GM23248 (cell line): ENCODE data around the gene ACP3. TPM values are rescaled to one million over a fixed set of nuclear protein-coding genes. Genes with fewer than 3 reads are reported as not detected.
"Not testable (repeated sequence)": the region's sequence is repeated elsewhere in the genome, so short reads cannot be mapped to it uniquely, and the experiment has no call there.

Experiments
- DNase-seq: peaks from one replicate; pipeline ENCODE4 v3.0.0-alpha.2; 2015
- H2AFZ ChIP-seq: fragments of 200-600 bp; sonication (generic); 2 replicates; pipeline ENCODE4 v1.6.1; 2016; ENCODE audit warnings: antibody characterized with exemption
- H3F3A ChIP-seq: fragments of 200-600 bp; sonication (generic); 2 replicates; pipeline ENCODE4 v1.6.1; 2016; ENCODE audit warnings: mild to moderate bottlenecking, antibody characterized with exemption, mixed run types; ENCODE audit not compliant: insufficient read depth
- H3K27ac ChIP-seq: fragments of 200-600 bp; sonication (generic); 2 replicates; pipeline ENCODE4 v1.5.1; 2016; ENCODE audit warnings: mild to moderate bottlenecking
- H3K27me3 ChIP-seq: fragments of 200-600 bp; sonication (generic); replicated peaks from 2 replicates; pipeline ENCODE4 v1.6.1; 2016; ENCODE audit warnings: mild to moderate bottlenecking; ENCODE audit not compliant: insufficient read depth
- H3K36me3 ChIP-seq: fragments of 200-600 bp; sonication (generic); 2 replicates; pipeline ENCODE4 v1.6.1; 2016; ENCODE audit warnings: low read depth, mild to moderate bottlenecking
- H3K4me1 ChIP-seq: fragments of 200-600 bp; sonication (generic); 2 replicates; pipeline ENCODE4 v1.6.1; 2016; ENCODE audit warnings: mild to moderate bottlenecking; ENCODE audit not compliant: insufficient read depth
- H3K4me2 ChIP-seq: fragments of 200-600 bp; sonication (generic); one replicate; pipeline ENCODE4 v1.6.1; 2016; ENCODE audit warnings: mild to moderate bottlenecking; ENCODE audit not compliant: unreplicated experiment
- H3K4me3 ChIP-seq: fragments of 200-600 bp; sonication (generic); 2 replicates; pipeline ENCODE4 v1.5.1; 2016; ENCODE audit warnings: mild to moderate bottlenecking
- H3K79me2 ChIP-seq: fragments of 200-600 bp; sonication (generic); 2 replicates; pipeline ENCODE4 v1.6.1; 2016; ENCODE audit warnings: mild to moderate bottlenecking; ENCODE audit not compliant: insufficient read depth
- H3K9ac ChIP-seq: fragments of 200-600 bp; sonication (generic); 2 replicates; pipeline ENCODE4 v1.6.1; 2016; ENCODE audit warnings: mild to moderate bottlenecking
- H3K9me2 ChIP-seq: fragments of 200-600 bp; sonication (generic); 2 replicates; pipeline ENCODE4 v1.6.1; 2016; ENCODE audit warnings: mixed run types, mild to moderate bottlenecking, moderate library complexity; ENCODE audit not compliant: insufficient read depth
- H3K9me3 ChIP-seq: fragments of 200-600 bp; sonication (generic); one replicate; pipeline ENCODE4 v1.6.1; 2017; ENCODE audit warnings: low read depth
- H4K20me1 ChIP-seq: fragments of 200-600 bp; sonication (generic); 2 replicates; pipeline ENCODE4 v1.6.0; 2016; ENCODE audit not compliant: insufficient read depth
- EZH2 ChIP-seq: fragments of 200-600 bp; sonication (generic); IDR thresholded peaks from 2 replicates; pipeline ENCODE4 v1.6.1; 2018; ENCODE audit warnings: antibody characterized with exemption, mild to moderate bottlenecking; ENCODE audit not compliant: insufficient read depth, poor library complexity, severe bottlenecking
- EZH2phosphoT487 ChIP-seq: fragments of 200-600 bp; sonication (generic); IDR thresholded peaks from 2 replicates; pipeline ENCODE4 v1.6.1; 2018; ENCODE audit warnings: antibody characterized with exemption, moderate library complexity, mild to moderate bottlenecking, low read depth; ENCODE audit not compliant: insufficient read depth
- WGBS, 2 experiments: methylation state at CpG; one replicate each; pipeline ENCODE4 v1.1.6; 2015 to 2017; ENCODE audit warnings: low lambda C conversion rate in 2 of 2, low coverage in 1 of 2; ENCODE audit errors: missing lambda C conversion rate in 2 of 2; 5-methylcytosine and 5-hydroxymethylcytosine counted together
- in situ Hi-C: fragments of 300-500 bp; cut with MboI; formaldehyde crosslinking; loops from 2 replicates; pipeline ENCODE4 v1.15.0; 2020
- polyA plus RNA-seq: library from polyadenylated mRNA; unstranded; fragments of >200 nt; fragmentation: Nextera tagmentation; extraction: Ambion mirVana; gene quantifications from 2 replicates; pipeline ENCODE4 v1.2.1, GENCODE V29; 2016
- total RNA-seq: library from RNA; depleted of rRNA; stranded (reverse); fragments of >200 nt; shearing (Covaris generic); gene quantifications from 2 replicates; pipeline ENCODE4 v1.2.3, GENCODE V29; 2014

The ACP3 gene
- total and polyA plus RNA-seq, 2 experiments from 2014 or later = 1.1 to 1.6 TPM

DNA sequence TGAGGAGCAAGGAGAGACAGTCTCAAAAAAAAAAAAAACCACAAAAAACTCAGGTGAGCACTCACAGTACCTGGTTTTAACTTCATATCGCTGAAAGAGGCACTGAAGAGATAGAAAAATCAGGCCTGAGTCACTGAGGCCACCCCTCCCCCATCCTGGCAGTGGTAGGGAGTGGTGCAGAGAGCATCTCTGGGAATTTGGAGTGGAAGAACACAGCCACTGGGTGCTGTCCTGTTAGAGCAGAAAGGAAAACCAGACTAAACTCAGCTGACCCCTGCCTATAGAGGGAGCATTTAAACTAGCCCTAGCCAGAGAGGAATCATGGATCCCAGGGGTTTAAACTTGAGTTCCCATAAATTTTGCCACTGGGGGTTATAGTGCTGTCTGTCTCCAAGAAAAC is 77.9 kb downstream of the ACP3 start:
- H3K27me3 ChIP-seq = no peaks in the 10 kb centered on the region
- H3K79me2 ChIP-seq = no peaks in the 10 kb centered on the region
- TF ChIP-seq EZH2phosphoT487 (no peak), EZH2 (no peak)
- H2AFZ ChIP-seq = no peak overlapping the region
- H3K27ac ChIP-seq = no peak overlapping the region
- in situ Hi-C loops = no loop called here
- no peak overlapping the region for H3K9ac ChIP-seq
- no peak overlapping the region for H3K4me2 ChIP-seq
- 28 to 32% methylated on average over 1 of the region's 1 CpG for WGBS, 2 experiments
- no peak for DNase-seq
- H4K20me1 ChIP-seq = no peaks in the 10 kb centered on the region
- no peak overlapping the region for H3K4me3 ChIP-seq
- no peaks in the 10 kb centered on the region for H3F3A ChIP-seq
- no peaks in the 10 kb centered on the region for H3K4me1 ChIP-seq
- H3K36me3 ChIP-seq = no peaks in the 10 kb centered on the region
- no peaks in the 10 kb centered on the region for H3K9me3 ChIP-seq
- H3K9me2 ChIP-seq = no peaks in the 10 kb centered on the region

DNA sequence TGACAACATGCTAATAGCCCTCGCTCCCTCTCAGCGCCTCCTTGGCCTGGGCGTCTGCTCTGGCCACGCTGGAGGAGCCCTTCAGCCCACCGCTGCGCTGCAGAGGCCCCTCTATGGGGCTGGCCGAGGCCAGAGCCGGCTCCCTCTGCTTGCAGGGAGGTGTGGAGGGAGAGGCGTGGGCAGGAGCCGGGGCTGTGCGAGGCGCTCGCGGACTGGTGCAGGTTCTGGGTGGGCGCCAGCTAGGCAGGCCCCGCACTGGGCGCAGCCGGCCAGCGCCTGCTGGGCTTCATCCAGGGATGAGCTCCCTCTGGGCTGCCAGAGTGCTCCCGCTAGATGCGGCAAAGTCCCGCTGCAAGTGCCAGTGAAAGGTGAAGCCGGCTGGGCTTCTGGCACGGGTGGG is 79.0 kb downstream of the ACP3 start:
- no peaks in the 10 kb centered on the region for H3K36me3 ChIP-seq
- TF ChIP-seq EZH2phosphoT487 (no peak), EZH2 (no peak)
- H3K9me2 ChIP-seq = no peaks in the 10 kb centered on the region
- H3F3A ChIP-seq = no peaks in the 10 kb centered on the region
- no peak overlapping the region for H3K27ac ChIP-seq
- H3K79me2 ChIP-seq = no peaks in the 10 kb centered on the region
- H3K9ac ChIP-seq = no peak overlapping the region
- H3K27me3 ChIP-seq = no peaks in the 10 kb centered on the region
- no peaks in the 10 kb centered on the region for H3K9me3 ChIP-seq
- no peaks in the 10 kb centered on the region for H3K4me1 ChIP-seq
- H3K4me3 ChIP-seq = no peak overlapping the region
- WGBS, 2 experiments = 93 to 94% methylated on average over 22 to 24 of the region's 24 CpGs
- no peak for DNase-seq
- no peak overlapping the region for H3K4me2 ChIP-seq
- H4K20me1 ChIP-seq = no peaks in the 10 kb centered on the region
- in situ Hi-C loops = no loop called here
- H2AFZ ChIP-seq = no peak overlapping the region

DNA sequence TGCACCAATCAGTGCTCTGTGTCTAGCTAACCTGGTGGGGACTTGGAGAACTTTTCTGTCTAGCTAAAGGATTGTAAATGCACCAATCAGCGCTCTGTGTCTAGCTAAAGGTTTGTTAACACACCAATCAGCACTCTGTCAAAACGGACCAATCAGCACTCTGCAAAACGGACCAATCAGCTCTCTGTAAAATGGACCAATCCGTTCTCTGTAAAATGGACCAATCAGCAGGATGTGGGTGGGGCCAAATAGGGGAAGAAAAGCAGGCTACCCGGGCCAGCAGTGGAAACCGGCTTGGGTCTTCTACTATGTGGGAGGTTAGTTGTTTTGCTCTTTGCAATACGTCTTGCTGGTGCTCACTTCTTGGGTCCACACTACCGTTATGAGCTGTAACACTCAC is 79.6 kb downstream of the ACP3 start:
- H3K4me1 ChIP-seq, H3F3A ChIP-seq, H2AFZ ChIP-seq, H4K20me1 ChIP-seq, H3K9me2 ChIP-seq, H3K27me3 ChIP-seq, H3K9ac ChIP-seq, H3K4me3 ChIP-seq, in situ Hi-C loops, H3K79me2 ChIP-seq, DNase-seq, H3K4me2 ChIP-seq, H3K27ac ChIP-seq, H3K9me3 ChIP-seq, H3K36me3 ChIP-seq: not testable (repeated sequence)
- WGBS, 2 experiments = 92 to 94% methylated on average over 8 of the region's 8 CpGs

DNA sequence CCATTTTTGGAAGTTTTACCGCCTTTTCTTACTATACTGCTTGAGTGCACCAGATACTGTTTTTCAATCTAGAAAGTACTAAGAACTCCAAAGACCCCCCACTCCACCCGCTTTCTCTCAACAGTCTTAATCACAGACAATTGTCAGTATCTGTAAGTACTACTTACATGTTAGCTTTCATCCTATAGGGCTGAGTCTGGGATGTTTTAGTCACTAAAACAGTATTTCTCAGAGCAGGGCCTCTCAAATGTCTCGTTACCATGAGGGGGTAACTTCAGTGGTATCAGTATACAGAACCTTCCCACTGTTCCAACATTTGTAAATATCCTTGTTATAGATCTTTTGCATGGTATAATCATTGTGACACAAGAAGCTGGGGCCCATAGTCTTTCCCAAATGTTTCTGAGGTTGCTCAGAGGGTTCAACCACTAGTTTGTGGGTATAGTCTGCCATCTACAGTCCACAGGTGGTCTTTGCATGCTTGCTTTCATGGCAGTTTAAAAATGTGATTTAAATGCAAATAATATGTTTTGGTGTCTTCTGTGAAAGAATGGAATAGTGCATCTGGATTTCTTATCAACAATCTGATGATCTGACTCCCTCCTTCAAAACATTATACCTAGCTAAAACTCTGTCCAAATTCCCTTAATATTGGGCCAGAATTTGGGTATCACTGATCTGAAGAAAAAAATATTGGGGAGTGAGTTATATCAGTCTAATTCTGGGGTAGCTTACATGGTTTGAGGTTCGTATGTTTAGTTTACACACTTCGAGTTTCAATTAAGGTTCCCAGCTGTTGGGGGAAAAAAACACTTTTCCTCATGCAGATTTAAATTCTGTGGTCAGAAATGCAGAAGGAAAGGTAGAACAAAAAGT is 82.1 kb downstream of the ACP3 start:
- Histone ChIP-seq H3K79me2 (no peaks in the 10 kb centered on the region), H3K4me3 (no peak overlapping the region), H2AFZ (no peak overlapping the region), H4K20me1 (no peaks in the 10 kb centered on the region), H3K4me1 (no peaks in the 10 kb centered on the region), H3K36me3 (no peaks in the 10 kb centered on the region), H3F3A (no peaks in the 10 kb centered on the region), H3K4me2 (no peak overlapping the region), H3K27ac (no peak overlapping the region), H3K9ac (no peak overlapping the region), H3K27me3 (no peaks in the 10 kb centered on the region), H3K9me3 (no peaks in the 10 kb centered on the region), H3K9me2 (no peaks in the 10 kb centered on the region)
- in situ Hi-C loops = no loop called here
- TF ChIP-seq EZH2 = no peak
- no peak for TF ChIP-seq EZH2phosphoT487
- DNase-seq = peak; percentile 86
- WGBS, 2 experiments = 54 to 58% methylated on average over 5 of the region's 5 CpGs
